ENCODE results near the gene HIPK3.

DNA sequence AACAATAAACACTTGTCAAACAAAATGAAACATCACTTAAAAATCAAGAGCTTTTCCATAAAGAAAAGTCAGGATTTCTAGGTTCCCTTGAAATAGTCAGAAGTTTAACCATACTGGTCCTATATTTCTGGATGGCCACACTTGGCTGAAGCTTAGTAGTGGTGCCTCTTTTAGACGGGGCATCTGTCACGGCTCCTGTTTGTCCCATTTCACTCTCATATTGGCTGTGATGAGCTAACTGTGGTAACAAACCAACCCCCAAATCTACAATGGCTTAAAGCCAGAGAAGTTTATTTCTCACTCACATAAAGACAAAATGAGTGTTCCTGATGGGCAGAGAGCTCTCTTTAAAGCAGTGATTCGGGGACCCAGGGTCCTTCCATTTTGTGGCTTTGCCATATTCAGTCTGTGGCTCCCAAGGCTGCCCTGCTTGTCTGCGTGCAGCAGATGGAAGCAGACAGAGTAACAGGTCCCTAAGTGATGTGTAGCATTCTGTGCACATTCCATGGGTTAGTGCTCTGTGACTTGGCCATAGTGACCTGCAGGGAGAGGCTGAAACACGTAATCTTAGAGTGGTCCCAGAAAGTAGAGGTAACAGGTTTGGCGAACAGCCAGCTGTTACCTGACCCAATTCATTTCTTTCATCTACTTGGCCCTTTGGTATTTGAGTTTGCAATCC is 137.4 kb downstream of the HIPK3 start:
- TF ChIP-seq, protein P1, sequence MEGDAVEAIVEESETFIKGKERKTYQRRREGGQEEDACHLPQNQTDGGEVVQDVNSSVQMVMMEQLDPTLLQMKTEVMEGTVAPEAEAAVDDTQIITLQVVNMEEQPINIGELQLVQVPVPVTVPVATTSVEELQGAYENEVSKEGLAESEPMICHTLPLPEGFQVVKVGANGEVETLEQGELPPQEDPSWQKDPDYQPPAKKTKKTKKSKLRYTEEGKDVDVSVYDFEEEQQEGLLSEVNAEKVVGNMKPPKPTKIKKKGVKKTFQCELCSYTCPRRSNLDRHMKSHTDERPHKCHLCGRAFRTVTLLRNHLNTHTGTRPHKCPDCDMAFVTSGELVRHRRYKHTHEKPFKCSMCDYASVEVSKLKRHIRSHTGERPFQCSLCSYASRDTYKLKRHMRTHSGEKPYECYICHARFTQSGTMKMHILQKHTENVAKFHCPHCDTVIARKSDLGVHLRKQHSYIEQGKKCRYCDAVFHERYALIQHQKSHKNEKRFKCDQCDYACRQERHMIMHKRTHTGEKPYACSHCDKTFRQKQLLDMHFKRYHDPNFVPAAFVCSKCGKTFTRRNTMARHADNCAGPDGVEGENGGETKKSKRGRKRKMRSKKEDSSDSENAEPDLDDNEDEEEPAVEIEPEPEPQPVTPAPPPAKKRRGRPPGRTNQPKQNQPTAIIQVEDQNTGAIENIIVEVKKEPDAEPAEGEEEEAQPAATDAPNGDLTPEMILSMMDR (IDR thresholded peaks at IDR 0.05 in 4 of 5, conservative IDR thresholded peaks at IDR 0.05 in 1 of 5), result no peak
- no peak for TF ChIP-seq POLR2A (IDR thresholded peaks at IDR 0.05)

Data from gastrocnemius medialis (tissue), 4 donors.